HepG2 (cell line): ENCODE data around the gene ADGRL1. TPM values are rescaled to one million over a fixed set of nuclear protein-coding genes. Genes with fewer than 3 reads are reported as not detected.

ENCODE experiments used
- CBX2 ChIP-seq, 2 experiments: fragments of 200-600 bp in 1 of 2; sonication (generic); formaldehyde crosslinking in 1 of 2; IDR thresholded peaks; 2 replicates each; pipeline versions ENCODE4 v1.7.0 to v1.8.1; 2018 to 2022; ENCODE audit warnings: low read depth in 2 of 2, low read length in 1 of 2, mild to moderate bottlenecking in 1 of 2, missing genetic modification reagents in 1 of 2
- CREM ChIP-seq, 2 experiments: sonication (generic) in 1 of 2; formaldehyde crosslinking in 1 of 2; IDR thresholded peaks; 2 replicates each; pipeline versions ENCODE4 v1.4.0 to v1.6.1; 2016 to 2020; ENCODE audit warnings: antibody characterized with exemption in 1 of 2, mild to moderate bottlenecking in 1 of 2, missing genetic modification reagents in 1 of 2
- CSRNP2 ChIP-seq: sonication (generic); formaldehyde crosslinking; conservative IDR thresholded peaks from 2 replicates; pipeline ENCODE4 v1.8.0; 2022; ENCODE audit warnings: low read depth, missing genetic modification reagents
- ELF4 ChIP-seq: sonication (generic); formaldehyde crosslinking; IDR thresholded peaks from 2 replicates; pipeline ENCODE4 v1.5.0; 2020; ENCODE audit warnings: missing genetic modification reagents, mild to moderate bottlenecking, moderate library complexity, borderline replicate concordance
- HOMEZ ChIP-seq: IDR thresholded peaks from 2 replicates; pipeline ENCODE4 v1.6.1; 2016; ENCODE audit warnings: low read depth
- KLF16 ChIP-seq, 2 experiments: sonication (generic) in 1 of 2; formaldehyde crosslinking in 1 of 2; IDR thresholded peaks; 2 replicates each; pipeline versions ENCODE4 v1.6.1 to v1.8.0; 2016 to 2023; ENCODE audit warnings: missing genetic modification reagents in 2 of 2, missing compliant biosample characterization in 1 of 2
- MAF1 ChIP-seq: sonication (generic); formaldehyde crosslinking; IDR thresholded peaks from 2 replicates; pipeline ENCODE4 v1.5.0; 2020; ENCODE audit warnings: missing genetic modification reagents, borderline replicate concordance
- NCOR1 ChIP-seq: fragments of 200-600 bp; sonication (generic); IDR thresholded peaks from 2 replicates; pipeline ENCODE4 v1.7.0; 2017; ENCODE audit warnings: antibody characterized with exemption, low read length, borderline replicate concordance
- POGK ChIP-seq: sonication (generic); formaldehyde crosslinking; conservative IDR thresholded peaks from 2 replicates; pipeline ENCODE4 v1.8.0; 2022; ENCODE audit warnings: mild to moderate bottlenecking, moderate library complexity, missing genetic modification reagents
- RORA ChIP-seq: sonication (generic); formaldehyde crosslinking; IDR thresholded peaks from 2 replicates; pipeline ENCODE4 v1.5.0; 2020; ENCODE audit warnings: mild to moderate bottlenecking, missing genetic modification reagents, moderate library complexity
- THRA ChIP-seq: sonication (generic); formaldehyde crosslinking; IDR thresholded peaks from 2 replicates; pipeline ENCODE4 v1.4.0; 2020; ENCODE audit warnings: missing genetic modification reagents, borderline replicate concordance
- ZNF180 ChIP-seq: sonication (generic); formaldehyde crosslinking; IDR thresholded peaks from 2 replicates; pipeline ENCODE4 v1.4.0; 2020; ENCODE audit warnings: low read depth, missing genetic modification reagents, borderline replicate concordance
- ZNF382 ChIP-seq: sonication (generic); formaldehyde crosslinking; IDR thresholded peaks from 2 replicates; pipeline ENCODE4 v1.5.0; 2020; ENCODE audit warnings: missing genetic modification reagents, mild to moderate bottlenecking, borderline replicate concordance
- ZNF609 ChIP-seq: sonication (generic); formaldehyde crosslinking; IDR thresholded peaks from 2 replicates; pipeline ENCODE4 v1.4.0; 2020; ENCODE audit warnings: mild to moderate bottlenecking, missing genetic modification reagents, borderline replicate concordance
- ZNF766 ChIP-seq: sonication (generic); formaldehyde crosslinking; IDR thresholded peaks from 2 replicates; pipeline ENCODE4 v1.5.0; 2020; ENCODE audit warnings: missing genetic modification reagents, borderline replicate concordance
- polyA plus RNA-seq, 8 experiments: library from polyadenylated mRNA; depleted of rRNA in 3 of 8; stranded (reverse) in 7 of 8; unstranded in 1 of 8; fragments of >200 nt; fragmentation: Illumina TruSeq in 4 of 8; extraction: Trizol in 4 of 8; gene quantifications; 2 replicates each; pipeline versions ENCODE4 v1.2.1 to v1.2.3, GENCODE V29; 2011 to 2016; ENCODE audit warnings: low read depth in 4 of 8, missing spikeins in 1 of 8, mixed read lengths in 1 of 8; ENCODE audit not compliant: insufficient read depth in 1 of 8
- total RNA-seq, 5 experiments: library from RNA; depleted of rRNA; stranded (reverse); fragments of >200 nt; fragmentation: Illumina TruSeq; extraction: Trizol; gene quantifications; 2 replicates each; pipeline ENCODE4 v1.2.3, GENCODE V29; 2016; ENCODE audit warnings: low read depth in 1 of 5

Gene ADGRL1
- total and polyA plus RNA-seq, 2 of the 13 experiments (the other 11 are each of a cell fraction or from before 2014, with no cell fraction given) = 0.49 to 1.7 TPM

- no peak for TF ChIP-seq CBX2 (IDR thresholded peaks at IDR 0.05; ENCODE audit: low read depth, low read length)
- TF ChIP-seq CBX2 (CRISPR knock-in tag; IDR thresholded peaks at IDR 0.05; ENCODE audit: low read depth) = no peak
- no peak for TF ChIP-seq MAF1
- TF ChIP-seq ZNF180 (CRISPR knock-in tag) = no peak
- TF ChIP-seq RORA (CRISPR knock-in tag) = no peak
- TF ChIP-seq HOMEZ (CRISPR knock-in tag) = no peak
- TF ChIP-seq ZNF382 (CRISPR knock-in tag) = no peak
- no peak for TF ChIP-seq ELF4 (CRISPR knock-in tag)
- TF ChIP-seq CSRNP2 (CRISPR knock-in tag) = no peak
- TF ChIP-seq CREM (IDR thresholded peaks at IDR 0.05) = peak; percentile 62
- TF ChIP-seq CREM (CRISPR knock-in tag; IDR thresholded peaks at IDR 0.05) = peak; percentile 44; the same call in 1 of the 2 replicates
- no peak for TF ChIP-seq KLF16 (CRISPR knock-in tag; IDR thresholded peaks at IDR 0.05)
- no peak for TF ChIP-seq ZNF766
- TF ChIP-seq NCOR1 = no peak
- no peak for TF ChIP-seq ZNF609
- TF ChIP-seq THRA (CRISPR knock-in tag) = no peak
- no peak for TF ChIP-seq POGK
Measured at GRCh38 chr19:14117668-14118164, 88.3 kb downstream of the ADGRL1 start, which contains the start of gene PRKACA (continued).
